T1000 (cell line): ENCODE data around the gene ZFYVE27.

Experiments used
- DNase-seq: peaks from one replicate; lab custom pipeline; 2025; ENCODE audit warnings: mixed read lengths; lab: John Stamatoyannopoulos, UW

The ZFYVE27 gene

GRCh38 chr10:97744405-97745035 is 7.6 kb downstream of the ZFYVE27 start:
- DNase-seq, result no peak

GRCh38 chr10:97747573-97747972 is 10.6 kb downstream of the ZFYVE27 start:
- DNase-seq, result no peak

GRCh38 chr10:97748116-97748515 is 11.2 kb downstream of the ZFYVE27 start:
- DNase-seq, result no peak

DNA sequence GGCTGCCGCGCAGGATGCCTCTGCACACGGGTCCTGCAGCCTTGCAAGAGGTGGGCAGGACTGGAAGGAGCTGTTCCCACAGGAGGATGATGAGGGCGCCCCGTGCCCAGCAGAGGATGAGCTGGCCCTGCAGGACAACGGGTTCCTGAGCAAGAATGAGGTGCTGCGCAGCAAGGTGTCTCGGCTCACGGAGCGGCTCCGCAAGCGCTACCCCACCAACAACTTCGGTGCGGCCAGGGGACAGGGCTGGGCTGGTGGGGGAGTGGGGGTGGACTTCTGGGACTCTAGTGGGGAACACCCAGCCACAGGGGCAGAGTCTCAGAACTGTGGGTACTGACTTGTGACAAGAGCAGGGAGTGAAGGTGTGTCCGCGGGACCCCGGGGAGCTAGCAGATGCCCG is 16.0 kb downstream of the ZFYVE27 start:
- DNase-seq, result no peak

- DNase-seq, result no peak
Measured at GRCh38 chr10:97754726-97755125, 17.8 kb downstream of the ZFYVE27 start.

DNA sequence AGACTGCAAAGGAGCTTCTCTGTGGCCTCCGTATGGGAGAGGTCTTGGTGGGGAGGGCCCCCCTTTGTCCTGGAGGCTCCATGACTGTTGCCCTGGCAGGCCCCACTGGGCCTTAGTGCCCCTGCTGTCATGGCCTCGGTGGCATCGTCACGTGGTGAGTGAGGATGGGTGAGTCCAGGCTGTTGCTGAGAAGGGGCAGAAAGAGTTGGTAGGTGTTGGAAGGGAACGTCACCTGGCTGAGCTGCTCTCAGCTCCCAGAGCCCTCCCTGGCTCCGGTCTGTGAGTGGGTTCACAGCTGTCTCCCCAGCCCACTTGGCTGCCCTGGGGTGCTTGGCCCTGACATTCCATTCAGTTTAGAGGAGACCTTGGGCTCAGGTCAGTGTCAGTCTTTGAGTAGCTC is 18.8 kb downstream of the ZFYVE27 start:
- no peak for DNase-seq

DNA sequence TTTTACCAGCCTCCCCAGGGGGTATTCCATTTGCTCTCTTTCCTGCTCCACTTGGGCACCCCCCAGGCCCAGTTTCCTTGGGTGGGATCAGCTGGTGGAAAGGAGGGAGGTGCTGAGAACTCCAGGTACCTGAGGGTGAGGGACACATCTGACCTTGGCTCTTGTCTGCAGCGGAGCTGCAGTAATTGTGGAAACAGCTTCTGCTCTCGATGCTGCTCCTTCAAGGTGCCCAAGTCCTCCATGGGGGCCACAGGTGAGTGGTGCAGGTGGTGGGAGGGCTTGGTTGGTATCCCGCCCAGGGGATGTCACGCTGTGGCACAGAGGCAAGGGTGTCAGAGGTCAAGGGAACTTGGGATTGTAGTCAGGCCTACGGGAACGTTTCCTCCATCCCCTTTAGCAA is 20.5 kb downstream of the ZFYVE27 start:
- DNase-seq, result no peak

GRCh38 chr10:97759158-97759887 is 22.4 kb downstream of the ZFYVE27 start:
- peak; percentile 54 for DNase-seq

DNA sequence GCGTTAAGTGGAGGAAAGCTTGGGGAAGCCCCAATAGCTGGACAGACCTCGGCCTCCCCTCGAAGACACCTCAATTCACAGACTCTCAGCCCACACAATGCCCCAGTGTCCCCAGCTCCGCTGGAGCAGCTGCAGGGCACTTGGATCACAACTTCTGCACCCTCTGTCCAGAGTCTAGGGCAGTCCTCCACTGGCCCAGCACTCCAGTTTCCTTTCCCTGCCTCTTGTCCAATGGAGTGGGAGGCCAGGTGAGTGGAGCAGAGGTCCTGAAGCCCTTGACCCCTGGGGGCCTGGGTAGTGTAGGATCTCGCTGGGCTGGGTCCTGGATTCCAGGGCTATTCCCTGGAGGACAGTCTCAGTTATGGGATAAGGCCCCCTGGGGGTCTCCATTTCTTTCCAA is 23.0 kb downstream of the ZFYVE27 start:
- DNase-seq, result no peak

DNA sequence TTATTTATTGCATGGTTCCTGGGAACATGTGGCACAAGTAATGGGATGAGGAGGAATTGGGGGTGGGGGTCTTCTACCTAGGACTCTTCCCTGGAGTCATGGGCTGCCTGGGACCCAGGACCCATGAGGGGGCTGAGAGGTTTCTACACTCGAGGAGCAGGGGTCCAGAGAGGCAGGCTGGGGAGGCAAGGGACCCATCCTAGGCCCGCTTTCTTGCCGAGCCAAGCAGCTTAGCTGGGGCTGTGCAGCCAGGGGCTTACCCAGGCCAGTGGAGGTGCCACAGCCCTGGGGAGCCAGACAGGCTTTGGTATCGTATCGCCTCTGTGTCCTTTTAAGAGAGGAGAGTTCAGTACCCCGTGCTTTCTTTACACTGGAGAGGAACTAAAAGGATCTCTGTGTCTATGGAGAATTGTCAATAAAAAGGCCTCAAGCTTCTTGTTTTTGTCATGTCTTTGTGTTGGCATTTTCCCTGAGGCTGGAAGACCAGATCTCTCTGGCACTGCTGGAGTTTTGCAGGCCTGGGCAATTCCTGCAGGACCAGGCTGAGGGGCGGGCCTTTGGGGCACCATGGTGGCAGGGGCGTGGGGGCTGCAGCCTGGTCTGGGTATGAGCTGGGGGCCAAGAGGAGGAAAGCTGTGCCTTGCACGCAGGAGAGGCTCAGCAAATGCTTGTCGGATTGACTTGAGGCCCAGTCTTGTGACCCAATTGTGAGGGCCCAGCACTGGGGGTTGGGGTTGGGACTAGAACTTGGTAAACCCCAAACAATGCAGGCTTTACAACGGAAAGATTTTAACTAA is 23.7 kb downstream of the ZFYVE27 start:
- no peak for DNase-seq

DNA sequence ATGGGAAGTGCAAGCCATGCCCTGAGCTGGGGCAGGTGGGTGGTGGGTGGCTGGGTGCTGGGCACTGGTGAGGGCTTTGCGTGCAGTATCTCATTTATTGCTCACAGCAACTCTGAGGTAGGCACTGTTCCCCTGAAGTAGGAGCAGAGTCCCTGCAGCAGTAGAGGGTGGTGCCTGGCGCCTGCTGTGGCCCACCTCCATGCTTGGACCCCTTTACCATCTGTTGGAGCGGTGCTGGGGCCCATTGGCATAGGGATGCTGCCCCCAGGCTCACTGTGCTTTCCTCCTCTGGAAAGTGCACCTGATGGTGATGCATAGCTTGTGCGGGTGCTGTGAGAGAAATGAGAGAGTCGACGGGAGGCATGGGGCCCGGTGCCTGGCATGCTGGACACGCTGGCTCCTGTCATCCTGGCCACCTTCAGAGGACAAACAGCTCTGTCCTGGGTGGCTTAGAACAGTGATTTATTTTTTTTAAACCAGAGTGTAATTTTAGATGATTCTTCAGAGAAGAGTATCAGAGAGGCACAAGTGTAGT is 24.5 kb downstream of the ZFYVE27 start:
- no peak for DNase-seq

DNA sequence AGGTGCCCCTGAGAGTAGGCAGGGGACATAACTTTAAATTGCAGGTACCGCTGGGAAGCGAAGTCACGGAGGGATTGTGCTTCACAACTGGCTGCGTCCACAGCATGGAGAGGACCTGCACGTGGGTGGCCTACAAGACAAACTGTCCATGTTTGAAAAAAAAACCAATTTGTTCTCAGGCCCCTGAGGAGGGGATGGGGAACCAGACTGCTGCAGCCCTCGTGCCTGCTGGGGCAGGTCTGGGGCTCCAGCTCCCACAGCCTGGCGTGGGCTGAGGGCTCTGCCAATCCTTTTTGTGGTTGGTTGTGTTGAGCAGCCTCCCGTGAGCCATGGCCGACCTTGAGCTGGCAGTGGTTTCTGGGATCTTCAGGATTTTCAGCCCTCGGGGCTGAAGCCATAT is 25.1 kb downstream of the ZFYVE27 start:
- no peak for DNase-seq

DNA sequence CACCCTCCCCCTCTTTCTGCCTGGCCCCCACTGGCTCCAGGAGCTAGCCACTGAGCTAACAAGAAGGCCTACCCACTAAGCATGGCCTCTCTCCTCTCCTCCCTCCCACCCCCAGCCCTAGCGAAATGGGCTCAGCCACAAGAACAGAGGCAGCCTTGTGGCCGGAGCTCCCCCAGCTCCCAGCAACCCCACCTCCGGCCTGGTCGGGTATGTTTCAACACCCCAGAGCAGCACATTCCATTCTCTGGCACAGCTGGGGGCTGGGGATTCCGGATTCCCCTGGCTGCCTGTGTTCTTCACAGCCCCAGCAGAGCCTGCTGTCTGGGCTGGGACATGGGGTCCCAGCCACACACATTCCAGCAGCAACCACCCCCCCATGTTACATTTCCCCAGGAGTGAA is 25.9 kb downstream of the ZFYVE27 start:
- DNase-seq, result no peak

DNA sequence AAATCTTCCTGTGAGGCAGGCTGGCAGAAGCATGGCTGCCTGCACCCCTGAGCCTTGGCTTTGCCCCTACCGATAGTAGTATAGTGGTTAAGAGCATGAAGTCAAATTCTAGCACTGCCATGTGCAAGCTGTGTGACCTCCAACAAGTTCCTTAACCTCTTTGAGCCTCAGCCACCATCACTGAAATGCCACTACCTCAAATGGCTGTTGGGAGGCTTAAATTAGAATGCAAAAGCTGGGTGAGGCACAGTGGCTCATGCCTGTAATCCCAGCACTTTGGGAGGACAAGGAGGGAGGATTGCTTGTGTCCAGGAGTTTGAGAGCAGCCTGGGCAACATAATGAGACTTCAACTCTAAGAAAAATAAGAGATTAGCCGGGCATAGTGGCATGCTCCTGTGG is 26.5 kb downstream of the ZFYVE27 start:
- no peak for DNase-seq

- DNase-seq, result no peak
Measured at GRCh38 chr10:97763947-97764346, 27.0 kb downstream of the ZFYVE27 start.

GRCh38 chr10:97764519-97764931 is 27.6 kb downstream of the ZFYVE27 start:
- no peak for DNase-seq

GRCh38 chr10:97765201-97765600 is 28.3 kb downstream of the ZFYVE27 start:
- no peak for DNase-seq

GRCh38 chr10:97766106-97766810 is 29.3 kb downstream of the ZFYVE27 start:
- DNase-seq, result no peak

- DNase-seq, result no peak
Measured at GRCh38 chr10:97766996-97767924, 30.3 kb downstream of the ZFYVE27 start.

GRCh38 chr10:97768322-97769315 is 31.7 kb downstream of the ZFYVE27 start:
- no peak for DNase-seq
